GM12878 (cell line): Measurements from ENCODE around the gene NDUFA7. TPM values are rescaled to one million over a fixed set of nuclear protein-coding genes. Genes with fewer than 3 reads are reported as not detected.
"Not testable (repeated sequence)": the region's sequence is repeated elsewhere in the genome, so short reads cannot be mapped to it uniquely, and the experiment has no call there.

Experiments used
- ATAC-seq: fragments of 200-7000 bp; cut with Tn5 transposase; 3 replicates; pipeline ENCODE4 v1.9.1; 2020; ENCODE audit warnings: mild to moderate bottlenecking, moderate library complexity
- BruUV-seq: library from RNA; stranded (reverse); fragments of 400-500 nt; replicated peaks from 2 replicates; lab custom pipeline; 2021; lab: Mats Ljungman, UMichigan
- CTCF ChIA-PET: fragments of 300-600 bp; sonication (Branson Sonifier 250); formaldehyde crosslinking; extraction: SDS; loops from one replicate; lab custom pipeline; 2021; ENCODE audit warnings: inconsistent platforms; lab: Yijun Ruan, JAX
- POLR2A ChIA-PET: fragments of 350-600 bp; formaldehyde crosslinking; extraction: SDS; loops from one replicate; lab custom pipeline; 2021; ENCODE audit warnings: inconsistent platforms; lab: Charles Lee
- RAD21 ChIA-PET: fragments of 300-600 bp; sonication (Branson Sonifier 250); formaldehyde crosslinking; loops from one replicate; lab custom pipeline; 2023; ENCODE audit warnings: antibody characterized with exemption; ENCODE audit not compliant: unreplicated experiment; lab: Charles Lee
- SMC1A ChIA-PET: fragments of 300-600 bp; sonication (Branson Sonifier 250); formaldehyde crosslinking; loops from one replicate; lab custom pipeline; 2023; ENCODE audit not compliant: unreplicated experiment, uncharacterized antibody; lab: Charles Lee
- DNase-seq: peaks from one replicate; pipeline ENCODE4 v3.0.0-alpha.2; 2011; ENCODE audit warnings: low read depth, low spot score
- FAIRE-seq: peaks from 3 replicates; lab custom pipeline; 2011; peaks lifted over from hg19 to GRCh38; lab: Jason Lieb, UNC
- H2AFZ ChIP-seq: 2 replicates; pipeline ENCODE4 v1.6.0; 2011; ENCODE audit warnings: low read depth, low read length, control low read depth; ENCODE audit not compliant: control insufficient read depth
- H3K27ac ChIP-seq: 2 replicates; pipeline ENCODE4 v1.5.1; 2011; ENCODE audit warnings: control low read depth; ENCODE audit not compliant: control insufficient read depth, insufficient read depth
- H3K27me3 ChIP-seq, 2 experiments: replicated peaks in 1 of 2; 2 replicates each; pipeline versions ENCODE4 v1.6.0 to v1.6.1; 2011; ENCODE audit warnings: low read length in 1 of 2; ENCODE audit not compliant: control insufficient read depth in 2 of 2, insufficient read depth in 2 of 2
- H3K36me3 ChIP-seq, 2 experiments: 2 replicates each; pipeline ENCODE4 v1.5.1; 2011; ENCODE audit warnings: low read length in 1 of 2; ENCODE audit not compliant: control insufficient read depth in 2 of 2, insufficient read depth in 2 of 2
- H3K4me1 ChIP-seq: 2 replicates; pipeline ENCODE4 v1.6.1; 2011; ENCODE audit warnings: mild to moderate bottlenecking, low read length, moderate library complexity, mixed read lengths; ENCODE audit not compliant: control insufficient read depth, insufficient read depth
- H3K4me2 ChIP-seq: 2 replicates; pipeline ENCODE4 v1.6.0; 2011; ENCODE audit warnings: control low read depth; ENCODE audit not compliant: control insufficient read depth, insufficient read depth
- H3K4me3 ChIP-seq: fragments of 200-600 bp; sonication (generic); 2 replicates; pipeline ENCODE4 v1.5.1; 2016
- H3K79me2 ChIP-seq: 2 replicates; pipeline ENCODE4 v1.6.0; 2011; ENCODE audit warnings: low read length; ENCODE audit not compliant: control insufficient read depth, insufficient read depth
- H3K9ac ChIP-seq: 2 replicates; pipeline ENCODE4 v1.8.0; 2011; ENCODE audit warnings: low read length, control low read depth, mixed read lengths; ENCODE audit not compliant: control insufficient read depth, insufficient read depth
- H3K9me3 ChIP-seq: replicated peaks from 3 replicates; pipeline ENCODE4 v1.5.1; 2011; ENCODE audit warnings: mild to moderate bottlenecking, low read length; ENCODE audit not compliant: control insufficient read depth, insufficient read depth
- H4K20me1 ChIP-seq: 2 replicates; pipeline ENCODE4 v1.6.0; 2011; ENCODE audit not compliant: control insufficient read depth, insufficient read depth
- ZNF24 ChIP-seq: fragments of 450-650 bp; IDR thresholded peaks from 2 replicates; pipeline ENCODE4 v1.6.1; 2017; ENCODE audit warnings: antibody characterized with exemption, mild to moderate bottlenecking
- WGBS: methylation state at CpG from one replicate; pipeline ENCODE4 v1.1.6; 2016; ENCODE audit warnings: low lambda C conversion rate; ENCODE audit not compliant: insufficient replicate concordance, insufficient coverage; ENCODE audit errors: missing lambda C conversion rate; 5-methylcytosine and 5-hydroxymethylcytosine counted together
- in situ Hi-C: fragments of 300-500 bp; cut with MboI; formaldehyde crosslinking; loops from 9 replicates; pipeline ENCODE4 v1.14.3; 2018; ENCODE audit warnings: mixed read lengths
- intact Hi-C: fragments of 100-400 bp; cut with micrococcal nuclease; formaldehyde crosslinking; loops from one replicate; pipeline ENCODE4 v1.14.2; 2022; ENCODE audit not compliant: unreplicated experiment
- polyA plus RNA-seq, 11 experiments: library from polyadenylated mRNA; depleted of rRNA in 4 of 11; unstranded in 6 of 11; stranded (reverse) in 5 of 11; fragments of >200 nt; fragmentation: Nextera tagmentation in 4 of 11; fragmentation: Illumina TruSeq in 1 of 11; extraction: Ambion mirVana in 4 of 11; extraction: Trizol in 1 of 11; gene quantifications; 1 replicate in 1 of 11; 2 replicates in 10 of 11; pipeline versions ENCODE4 v1.2.1 to v1.2.3, GENCODE V29; 2011 to 2016; ENCODE audit warnings: inconsistent platforms in 2 of 11, missing spikeins in 2 of 11, low read depth in 1 of 11
- total RNA-seq, 4 experiments: library from RNA; depleted of rRNA in 3 of 4; stranded (reverse); fragments of >200 nt in 3 of 4; fragmentation: Illumina TruSeq in 1 of 4; extraction: Trizol in 1 of 4; gene quantifications; 2 replicates each; pipeline versions ENCODE4 v1.2.1 to v1.2.3, GENCODE V29; 2013 to 2021
- TF ChIP-seq, protein P1 (sequence below): fragments of 450-650 bp; IDR thresholded peaks from 2 replicates; pipeline ENCODE4 v1.6.1; 2016; ENCODE audit warnings: mild to moderate bottlenecking

Gene NDUFA7
- total and polyA plus RNA-seq, 10 of the 15 experiments (the other 5 are each of a cell fraction or from before 2014, with no cell fraction given): 79.0 to 360 (median 174) TPM

DNA sequence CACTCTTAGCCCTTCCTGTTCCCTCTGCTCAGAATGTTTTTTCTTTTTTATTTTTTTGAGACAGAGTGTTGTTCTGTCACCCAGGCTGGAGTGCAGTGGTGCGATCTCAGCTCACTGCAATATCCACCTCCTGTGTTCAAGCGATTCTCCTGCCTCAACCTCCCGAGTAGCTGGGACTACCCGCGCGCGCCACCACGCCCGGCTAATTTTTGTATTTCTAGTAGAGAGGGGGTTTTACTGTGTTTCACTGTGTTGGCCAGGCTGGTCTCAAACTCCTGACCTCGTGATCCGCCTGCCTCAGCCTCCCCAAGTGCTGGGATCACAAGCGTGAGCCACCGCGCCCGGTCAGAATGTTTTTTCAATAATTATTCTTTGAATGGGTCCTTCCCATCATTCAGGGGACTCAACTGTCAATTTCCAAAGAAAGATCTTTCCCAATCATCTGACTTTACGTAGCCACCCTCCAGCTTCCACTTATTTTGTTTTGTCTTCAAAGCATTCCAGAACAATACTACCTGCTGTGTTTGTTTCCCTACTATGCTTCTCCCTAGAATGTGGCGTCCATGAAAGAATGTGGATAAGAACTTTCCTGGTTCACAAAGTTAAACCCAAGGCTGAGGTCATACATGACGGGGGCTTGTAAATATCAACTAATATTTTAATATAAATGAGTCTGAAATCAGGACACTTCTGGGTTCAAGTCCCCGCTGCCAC lies 1.2 kb downstream of the NDUFA7 start:
- Histone ChIP-seq H4K20me1 (no peaks in the 10 kb centered on the region), H3K9me3 (no peaks in the 10 kb centered on the region), H3K4me3 (peak overlapping the region; percentile 98), H3K27ac (peak overlapping the region; percentile 84), H2AFZ (no peak overlapping the region), H3K27me3 (no peaks in the 10 kb centered on the region), H3K9ac (peak overlapping the region; percentile 93), H3K36me3 (peaks cover 5 to 10% of the 10 kb centered on the region in 2 experiments), H3K4me1 (peaks cover 21% of the 10 kb centered on the region), H3K4me2 (peak overlapping the region; percentile 94), H3K79me2 (peaks cover 36% of the 10 kb centered on the region)
- no TSS peak for BruUV-seq
- no peak for TF ChIP-seq ZNF24
- TF ChIP-seq, protein P1, sequence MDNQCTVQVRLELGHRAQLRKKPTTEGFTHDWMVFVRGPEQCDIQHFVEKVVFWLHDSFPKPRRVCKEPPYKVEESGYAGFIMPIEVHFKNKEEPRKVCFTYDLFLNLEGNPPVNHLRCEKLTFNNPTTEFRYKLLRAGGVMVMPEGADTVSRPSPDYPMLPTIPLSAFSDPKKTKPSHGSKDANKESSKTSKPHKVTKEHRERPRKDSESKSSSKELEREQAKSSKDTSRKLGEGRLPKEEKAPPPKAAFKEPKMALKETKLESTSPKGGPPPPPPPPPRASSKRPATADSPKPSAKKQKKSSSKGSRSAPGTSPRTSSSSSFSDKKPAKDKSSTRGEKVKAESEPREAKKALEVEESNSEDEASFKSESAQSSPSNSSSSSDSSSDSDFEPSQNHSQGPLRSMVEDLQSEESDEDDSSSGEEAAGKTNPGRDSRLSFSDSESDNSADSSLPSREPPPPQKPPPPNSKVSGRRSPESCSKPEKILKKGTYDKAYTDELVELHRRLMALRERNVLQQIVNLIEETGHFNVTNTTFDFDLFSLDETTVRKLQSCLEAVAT: peak; percentile 73
- ATAC-seq (no peak), FAIRE-seq (no peak), DNase-seq (no peak)
- WGBS: 83% methylated on average over 19 of the region's 19 CpGs
- in situ Hi-C loops: no loop called here
- ChIA-PET CTCF (interaction anchor here (0.6 to 1.9 kb wide), 5 partner anchors 9 to 261 kb away, joined by 3 to 8 read pairs (median 4); no protein-coding TSS in a partner anchor), POLR2A (interaction anchor here (0.6 to 1.0 kb wide), 4 partner anchors 9 to 53 kb away, joined by 3 to 5 read pairs (median 4); no protein-coding TSS in a partner anchor), SMC1A (interaction anchor here (1.3 to 1.4 kb wide), 2 partner anchors 43 to 53 kb away, joined by 3 to 6 read pairs; no protein-coding TSS in a partner anchor), RAD21 (interaction anchor here (0.7 kb wide), 1 partner anchor 161 kb away, joined by 3 read pairs; no protein-coding TSS in a partner anchor)
- intact Hi-C loops: loop anchor here (5.0 kb wide), 1 partner anchor 53 kb away; no protein-coding TSS in a partner anchor

DNA sequence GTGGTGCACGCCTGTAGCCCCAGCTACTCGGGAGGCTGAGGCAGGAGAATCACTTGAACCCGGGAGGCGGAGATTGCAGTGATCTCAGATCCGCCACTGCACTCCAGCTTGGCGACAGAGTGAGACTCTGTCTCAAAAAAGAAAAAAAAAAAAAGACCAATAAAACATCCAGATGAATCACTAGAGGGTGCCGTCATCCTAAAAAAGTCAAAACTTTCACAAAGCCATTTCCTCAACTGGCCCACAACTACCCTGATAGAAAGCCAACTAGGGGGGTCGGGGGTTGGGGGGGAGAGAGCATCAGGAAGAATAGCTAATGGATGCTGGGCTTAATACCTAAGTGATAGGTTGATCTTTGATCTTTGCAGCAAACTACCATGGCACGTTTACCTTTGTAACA lies 2.3 kb downstream of the NDUFA7 start:
- H3K4me3 ChIP-seq, H2AFZ ChIP-seq, RAD21 ChIA-PET, intact Hi-C loops, H3K27ac ChIP-seq, H3K9ac ChIP-seq, ATAC-seq, H3K27me3 ChIP-seq, H4K20me1 ChIP-seq, BruUV-seq, in situ Hi-C loops, FAIRE-seq, H3K9me3 ChIP-seq, H3K4me2 ChIP-seq, H3K36me3 ChIP-seq, DNase-seq: not testable (repeated sequence)
- H3K79me2 ChIP-seq: peaks cover 36% of the 10 kb centered on the region
- peaks cover 11% of the 10 kb centered on the region for H3K4me1 ChIP-seq
- WGBS: 89% methylated on average over 7 of the region's 9 CpGs
- ChIA-PET SMC1A (interaction anchor here (0.7 kb wide), 2 partner anchors 21 to 101 kb away, joined by 3 read pairs; no protein-coding TSS in a partner anchor), CTCF (interaction anchor here (0.8 to 1.9 kb wide), 2 partner anchors 8 to 12 kb away, joined by 4 to 8 read pairs; no protein-coding TSS in a partner anchor), POLR2A (interaction anchor here (1.1 kb wide), 1 partner anchor 11 kb away, joined by 3 read pairs; no protein-coding TSS in a partner anchor)
